Transverse colon (tissue), 4 donors: ENCODE data around the gene WDR86. TPM values are rescaled to one million over a fixed set of nuclear protein-coding genes. Genes with fewer than 3 reads are reported as not detected.

Source experiments
- DNase-seq: peaks from one replicate; pipeline ENCODE4 v3.0.0-alpha.2; 2019
- H3K27ac ChIP-seq, 4 donors: fragments of 200-600 bp; sonication (generic); 2 replicates each; pipeline ENCODE4 v1.5.1; 2016 to 2018; ENCODE audit warnings: inconsistent platforms in 4 of 4
- H3K27me3 ChIP-seq: fragments of 200-600 bp; sonication (generic); 2 replicates; pipeline ENCODE4 v1.5.1; 2017; ENCODE audit warnings: inconsistent platforms
- H3K36me3 ChIP-seq, 4 donors: fragments of 200-600 bp; sonication (generic); 2 replicates each; pipeline ENCODE4 v1.5.1; 2017 to 2019; ENCODE audit warnings: inconsistent platforms in 4 of 4
- H3K4me1 ChIP-seq, 4 donors: fragments of 200-600 bp; sonication (generic); 2 replicates each; pipeline ENCODE4 v1.5.1; 2017 to 2020; ENCODE audit warnings: inconsistent platforms in 4 of 4
- H3K4me3 ChIP-seq, 4 donors: fragments of 200-600 bp; sonication (generic); 1 replicate in 1 of 4; 2 replicates in 3 of 4; pipeline versions ENCODE4 v1.5.1 to v1.6.1; 2017 to 2019; ENCODE audit warnings: inconsistent platforms in 4 of 4
- H3K9me3 ChIP-seq, 2 donors: fragments of 200-600 bp; sonication (generic); 2 replicates each; pipeline ENCODE4 v1.5.1; 2017 to 2019; ENCODE audit warnings: inconsistent platforms in 2 of 2
- CTCF ChIP-seq, 5 experiments: fragments of 200-600 bp in 3 of 5; fragments of 450-650 bp in 2 of 5; sonication (generic) in 3 of 5; IDR thresholded peaks; 1 replicate in 2 of 5; 2 replicates in 3 of 5; pipeline ENCODE4 v1.5.1; 2016 to 2017; ENCODE audit warnings: antibody characterized with exemption in 5 of 5, inconsistent platforms in 3 of 5, mild to moderate bottlenecking in 2 of 5, moderate library complexity in 1 of 5
- EP300 ChIP-seq: sonication (generic); formaldehyde crosslinking; IDR thresholded peaks from one replicate; pipeline ENCODE4 v1.6.1; 2017; ENCODE audit warnings: antibody characterized with exemption, low read depth
- POLR2A ChIP-seq: fragments of 450-650 bp; IDR thresholded peaks from one replicate; pipeline ENCODE4 v1.6.1; 2016; ENCODE audit warnings: antibody characterized with exemption, mild to moderate bottlenecking, moderate library complexity
- POLR2AphosphoS5 ChIP-seq, 3 donors: sonication (generic); formaldehyde crosslinking; IDR thresholded peaks; one replicate each; pipeline ENCODE4 v1.6.1; 2016; ENCODE audit warnings: antibody characterized with exemption in 3 of 3
- WGBS, 2 donors: methylation state at CpG; one replicate each; pipeline ENCODE4 v1.1.5; 2018; ENCODE audit warnings: low coverage in 1 of 2; 5-methylcytosine and 5-hydroxymethylcytosine counted together
- in situ Hi-C, 4 donors: fragments of 200-750 bp; cut with MboI; loops; one replicate each; pipeline versions ENCODE4 v1.15.0 to v1.15.1; 2017; ENCODE audit warnings: low sequenced_read_pairs in 3 of 4, low pct_ligation_motif_present in 1 of 4, low pct_unique_long_range_greater_than_20kb in 1 of 4
- intact Hi-C: fragments of 100-400 bp; cut with DNase I; formaldehyde crosslinking; loops from one replicate; pipeline ENCODE4 v1.15.1; 2023; ENCODE audit warnings: low total_unique reads
- total RNA-seq, 4 donors: library from RNA; depleted of rRNA; stranded (reverse); fragments of >200 nt; gene quantifications; one replicate each; pipeline ENCODE4 v1.1.0, GENCODE V29; 2016

The WDR86 gene
- total RNA-seq, 4 donors from 2014 or later, result 2.8 to 33.3 (median 7.1) TPM

GRCh38 chr7:151395036-151395367, 14.8 kb downstream of the WDR86 start:
- 68% methylated on average over 13 of the region's 13 CpGs; no CpG with 5 or more reads in 1 of the 2 donors for WGBS, 2 donors
- Histone ChIP-seq H3K4me3 (no peak overlapping the region), H3K4me1 (no peaks in the 10 kb centered on the region), H3K27ac (no peak overlapping the region), H3K27me3 (no peaks in the 10 kb centered on the region), H3K36me3 (no peaks in the 10 kb centered on the region), H3K9me3 (no peaks in the 10 kb centered on the region)
- in situ Hi-C loops (no loop called here), intact Hi-C loops (no loop called here)
- TF ChIP-seq CTCF (IDR thresholded peaks at IDR 0.05) (no peak), POLR2AphosphoS5 (IDR thresholded peaks at IDR 0.05) (no peak)
- DNase-seq, result no peak

GRCh38 chr7:151394076-151395035, 15.5 kb downstream of the WDR86 start:
- in situ Hi-C loops (no loop called here), intact Hi-C loops (no loop called here)
- no peaks in the 10 kb centered on the region for H3K36me3 ChIP-seq
- WGBS, 2 donors, result 79 to 89% methylated on average over 7 to 35 of the region's 35 CpGs
- no peak overlapping the region for H3K27ac ChIP-seq
- no peaks in the 10 kb centered on the region for H3K27me3 ChIP-seq
- no peaks in the 10 kb centered on the region for H3K9me3 ChIP-seq
- DNase-seq, result no peak
- H3K4me3 ChIP-seq, result no peak overlapping the region
- TF ChIP-seq EP300 (no peak), CTCF (IDR thresholded peaks at IDR 0.05) (no peak), POLR2A (no peak), POLR2AphosphoS5 (IDR thresholded peaks at IDR 0.05) (no peak)
- no peaks in the 10 kb centered on the region for H3K4me1 ChIP-seq

GRCh38 chr7:151393031-151393977, 16.5 kb downstream of the WDR86 start:
- no peaks in the 10 kb centered on the region for H3K4me1 ChIP-seq
- in situ Hi-C loops, result no loop called here
- no peaks in the 10 kb centered on the region for H3K9me3 ChIP-seq
- H3K27ac ChIP-seq, result no peak overlapping the region
- H3K27me3 ChIP-seq, result no peaks in the 10 kb centered on the region
- intact Hi-C loops, result no loop called here
- TF ChIP-seq POLR2A (no peak), POLR2AphosphoS5 (IDR thresholded peaks at IDR 0.05) (no peak), CTCF (IDR thresholded peaks at IDR 0.05) (no peak), EP300 (no peak)
- no peak overlapping the region for H3K4me3 ChIP-seq
- WGBS, 2 donors, result 80% methylated on average over 28 of the region's 31 CpGs; no CpG with 5 or more reads in 1 of the 2 donors
- no peak for DNase-seq
- no peaks in the 10 kb centered on the region for H3K36me3 ChIP-seq

- Histone ChIP-seq H3K36me3 (no peaks in the 10 kb centered on the region), H3K27ac (no peak overlapping the region), H3K4me1 (no peaks in the 10 kb centered on the region), H3K9me3 (no peaks in the 10 kb centered on the region), H3K4me3 (no peak overlapping the region), H3K27me3 (no peaks in the 10 kb centered on the region)
- in situ Hi-C loops (no loop called here), intact Hi-C loops (no loop called here)
- TF ChIP-seq EP300 (no peak), POLR2AphosphoS5 (IDR thresholded peaks at IDR 0.05) (no peak), POLR2A (no peak), CTCF (IDR thresholded peaks at IDR 0.05) (no peak)
- WGBS, 2 donors, result 81 to 87% methylated on average over 4 to 13 of the region's 13 CpGs
- no peak for DNase-seq
Measured at GRCh38 chr7:151392426-151392825, 17.4 kb downstream of the WDR86 start.
